ENCODE data around the gene AP4M1.

AP4M1 gene

GRCh38 chr7:100088095-100088620 is 13.3 kb upstream of the AP4M1 start:
- H4K20me1 ChIP-seq (ENCODE audit: low read depth, low read length): no peaks in the 10 kb centered on the region
- no peaks in the 10 kb centered on the region; the same call in 1 of the 2 replicates for H3K27me3 ChIP-seq (ENCODE audit: low read length)
- peaks cover 8% of the 10 kb centered on the region; the same call in 1 of the 2 replicates for H3K79me2 ChIP-seq (ENCODE audit: insufficient read depth, low read length)
- TF ChIP-seq EZH2phosphoT487 (conservative IDR thresholded peaks at IDR 0.05; ENCODE audit: low read length): no peak
- TF ChIP-seq CTCF (IDR thresholded peaks at IDR 0.05; ENCODE audit: insufficient read depth, low read length, poor library complexity, severe bottlenecking): no peak
- H3K4me2 ChIP-seq (ENCODE audit: low read depth, low read length, poor library complexity, severe bottlenecking): peak overlapping the region; percentile 71
- H3F3A ChIP-seq (ENCODE audit: insufficient read depth): peaks cover 43% of the 10 kb centered on the region
- H3K27ac ChIP-seq (ENCODE audit: low read depth, low read length): peak overlapping the region; percentile 76
- peak overlapping the region; percentile 87 for H3K4me3 ChIP-seq (ENCODE audit: insufficient read depth, low read length, poor library complexity, severe bottlenecking)
- peak overlapping the region; percentile 78 for H2AFZ ChIP-seq (ENCODE audit: low read depth, low read length, severe bottlenecking)
- no peaks in the 10 kb centered on the region for H3K9me3 ChIP-seq (ENCODE audit: insufficient read depth, low read length)
- peak overlapping the region; percentile 93 for H3K9ac ChIP-seq (ENCODE audit: low read length)
- H3K9me2 ChIP-seq (replicated peaks; ENCODE audit: insufficient read depth, low read length): no peaks in the 10 kb centered on the region
- H3K36me3 ChIP-seq (ENCODE audit: low read length): peaks cover 18% of the 10 kb centered on the region; the same call in 1 of the 2 replicates

GRCh38 chr7:100088621-100089457 is 12.6 kb upstream of the AP4M1 start, which contains the start of gene COPS6:
TSS of gene COPS6 (plus strand) at chr7:100088969. CDS start at chr7:100088991, 22 bp downstream.
- no peak for TF ChIP-seq CTCF (IDR thresholded peaks at IDR 0.05; ENCODE audit: insufficient read depth, low read length, poor library complexity, severe bottlenecking)
- no peak for TF ChIP-seq EZH2phosphoT487 (conservative IDR thresholded peaks at IDR 0.05; ENCODE audit: low read length)
- Histone ChIP-seq H3K36me3 (ENCODE audit: low read length) (peaks cover 23% of the 10 kb centered on the region; the same call in 1 of the 2 replicates), H3K4me3 (ENCODE audit: insufficient read depth, low read length, poor library complexity, severe bottlenecking) (peak within 1 kb of the TSS; percentile 87), H3K79me2 (ENCODE audit: insufficient read depth, low read length) (peaks cover 8% of the 10 kb centered on the region; the same call in 1 of the 2 replicates), H3K9me3 (ENCODE audit: insufficient read depth, low read length) (no peaks in the 10 kb centered on the region), H3K9ac (ENCODE audit: low read length) (peak within 1 kb of the TSS; percentile 93), H3F3A (ENCODE audit: insufficient read depth) (peaks cover 43% of the 10 kb centered on the region), H3K27ac (ENCODE audit: low read depth, low read length) (peak within 1 kb of the TSS; percentile 76), H3K27me3 (ENCODE audit: low read length) (no peaks in the 10 kb centered on the region; the same call in 1 of the 2 replicates), H3K4me2 (ENCODE audit: low read depth, low read length, poor library complexity, severe bottlenecking) (peak within 1 kb of the TSS; percentile 71), H4K20me1 (ENCODE audit: low read depth, low read length) (no peaks in the 10 kb centered on the region), H3K9me2 (replicated peaks; ENCODE audit: insufficient read depth, low read length) (no peaks in the 10 kb centered on the region), H2AFZ (ENCODE audit: low read depth, low read length, severe bottlenecking) (peak within 1 kb of the TSS; percentile 78)

GRCh38 chr7:100089458-100090196 is 11.8 kb upstream of the AP4M1 start:
- TF ChIP-seq CTCF (IDR thresholded peaks at IDR 0.05; ENCODE audit: insufficient read depth, low read length, poor library complexity, severe bottlenecking): no peak
- TF ChIP-seq EZH2phosphoT487 (conservative IDR thresholded peaks at IDR 0.05; ENCODE audit: low read length): no peak
- Histone ChIP-seq H3K9ac (ENCODE audit: low read length) (peak overlapping the region; percentile 93), H3K4me2 (ENCODE audit: low read depth, low read length, poor library complexity, severe bottlenecking) (peak overlapping the region; percentile 71), H3K36me3 (ENCODE audit: low read length) (peaks cover 31% of the 10 kb centered on the region), H3K27me3 (ENCODE audit: low read length) (no peaks in the 10 kb centered on the region; the same call in 1 of the 2 replicates), H3K9me2 (replicated peaks; ENCODE audit: insufficient read depth, low read length) (no peaks in the 10 kb centered on the region), H3K79me2 (ENCODE audit: insufficient read depth, low read length) (peaks cover 8% of the 10 kb centered on the region; the same call in 1 of the 2 replicates), H3K9me3 (ENCODE audit: insufficient read depth, low read length) (no peaks in the 10 kb centered on the region), H3F3A (ENCODE audit: insufficient read depth) (peaks cover 51% of the 10 kb centered on the region), H2AFZ (ENCODE audit: low read depth, low read length, severe bottlenecking) (peak overlapping the region; percentile 78), H3K27ac (ENCODE audit: low read depth, low read length) (peak overlapping the region; percentile 76), H4K20me1 (ENCODE audit: low read depth, low read length) (peaks cover 4% of the 10 kb centered on the region; the same call in 1 of the 2 replicates), H3K4me3 (ENCODE audit: insufficient read depth, low read length, poor library complexity, severe bottlenecking) (peak overlapping the region; percentile 87)

Measured in SU-DHL-6 (cell line).